Karpas-422 (cell line): ENCODE results near the gene MYF5. TPM values are rescaled to one million over a fixed set of nuclear protein-coding genes. Genes with fewer than 3 reads are reported as not detected.

Experiments
- DNase-seq: peaks from one replicate; pipeline ENCODE4 v3.0.0-alpha.2; 2015
- H2AFZ ChIP-seq: fragments of 200-600 bp; sonication (generic); 2 replicates; pipeline ENCODE4 v1.6.1; 2014; ENCODE audit warnings: antibody characterized with exemption, low read length, mixed read lengths
- H3K27ac ChIP-seq: fragments of 200-600 bp; sonication (generic); 2 replicates; pipeline ENCODE4 v1.5.1; 2014; ENCODE audit warnings: mild to moderate bottlenecking, low read length, moderate library complexity
- H3K27me3 ChIP-seq: fragments of 200-600 bp; sonication (generic); 2 replicates; pipeline ENCODE4 v1.6.1; 2014; ENCODE audit warnings: low read length, mixed read lengths
- H3K36me3 ChIP-seq: fragments of 200-600 bp; sonication (generic); 2 replicates; pipeline ENCODE4 v1.6.1; 2014; ENCODE audit warnings: low read length, mixed read lengths; ENCODE audit not compliant: insufficient read depth
- H3K4me1 ChIP-seq: fragments of 200-600 bp; sonication (generic); 2 replicates; pipeline ENCODE4 v1.6.1; 2014; ENCODE audit warnings: mild to moderate bottlenecking, low read length, mixed read lengths
- H3K4me2 ChIP-seq: fragments of 200-600 bp; sonication (generic); 2 replicates; pipeline ENCODE4 v1.6.1; 2014; ENCODE audit warnings: low read length, low read depth, mild to moderate bottlenecking; ENCODE audit not compliant: poor library complexity, severe bottlenecking
- H3K4me3 ChIP-seq: fragments of 200-600 bp; sonication (generic); 2 replicates; pipeline ENCODE4 v1.5.1; 2014; ENCODE audit warnings: mild to moderate bottlenecking, antibody characterized with exemption, low read length, mixed read lengths
- H3K79me2 ChIP-seq: fragments of 200-600 bp; sonication (generic); 2 replicates; pipeline ENCODE4 v1.6.1; 2014; ENCODE audit warnings: mild to moderate bottlenecking, low read length, mixed read lengths
- H3K9ac ChIP-seq: fragments of 200-600 bp; sonication (generic); 2 replicates; pipeline ENCODE4 v1.6.0; 2014; ENCODE audit warnings: low read length
- H3K9me2 ChIP-seq: fragments of 200-600 bp; sonication (generic), shearing (Covaris generic); replicated peaks from 2 replicates; pipeline ENCODE4 v1.6.0; 2014; ENCODE audit warnings: mild to moderate bottlenecking, low read length, moderate library complexity; ENCODE audit not compliant: insufficient read depth
- H3K9me3 ChIP-seq: fragments of 300-700, 200-600 bp; sonication (generic); 2 replicates; pipeline ENCODE4 v1.6.1; 2014; ENCODE audit warnings: low read length, mixed read lengths
- H4K20me1 ChIP-seq: fragments of 200-600 bp; sonication (generic); 2 replicates; pipeline ENCODE4 v1.6.1; 2014; ENCODE audit warnings: mild to moderate bottlenecking, antibody characterized with exemption, low read length, low read depth; ENCODE audit not compliant: insufficient read depth
- total RNA-seq: library from RNA; depleted of rRNA; stranded (reverse); fragments of >200 nt; shearing (Covaris generic); gene quantifications from 2 replicates; pipeline ENCODE4 v1.2.3, GENCODE V29; 2014; ENCODE audit warnings: low replicate concordance

Gene MYF5
- total RNA-seq, 1 experiment from 2014 or later: not detected

DNA sequence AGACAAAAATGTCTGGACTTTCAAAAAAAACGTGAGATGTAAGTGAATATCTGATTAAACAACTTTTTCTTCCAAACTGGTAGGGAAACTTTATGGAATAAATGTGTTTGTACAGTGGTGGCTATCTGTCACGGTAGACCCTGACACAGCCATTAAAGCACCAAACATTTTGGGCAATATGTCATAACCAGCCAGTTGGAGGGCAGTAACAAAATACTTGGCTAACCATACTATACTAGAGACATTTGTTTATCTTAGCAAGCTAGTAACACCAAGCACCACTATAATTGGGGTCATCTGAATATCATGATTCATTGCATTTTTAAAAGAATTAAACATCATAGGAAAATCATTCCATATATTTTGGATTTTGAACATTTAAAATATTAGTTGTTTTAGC lies 15.3 kb upstream of the MYF5 start:
- Histone ChIP-seq H3K9me2 (no peaks in the 10 kb centered on the region), H3K4me1 (peaks cover 7% of the 10 kb centered on the region), H4K20me1 (no peaks in the 10 kb centered on the region), H2AFZ (no peak overlapping the region), H3K36me3 (no peaks in the 10 kb centered on the region), H3K9me3 (no peaks in the 10 kb centered on the region), H3K9ac (no peak overlapping the region), H3K27ac (no peak overlapping the region), H3K4me2 (no peak overlapping the region), H3K79me2 (no peaks in the 10 kb centered on the region), H3K27me3 (no peaks in the 10 kb centered on the region), H3K4me3 (no peak overlapping the region)
- no peak for DNase-seq

GRCh38 chr12:80702889-80703805 lies 13.6 kb upstream of the MYF5 start:
- no peak overlapping the region for H3K4me3 ChIP-seq
- H3K4me1 ChIP-seq: peaks cover 7% of the 10 kb centered on the region
- no peak for DNase-seq
- H3K27me3 ChIP-seq: no peaks in the 10 kb centered on the region
- H3K27ac ChIP-seq: no peak overlapping the region
- H3K9me2 ChIP-seq: no peaks in the 10 kb centered on the region
- no peaks in the 10 kb centered on the region for H4K20me1 ChIP-seq
- no peaks in the 10 kb centered on the region for H3K36me3 ChIP-seq
- H2AFZ ChIP-seq: no peak overlapping the region
- H3K9ac ChIP-seq: no peak overlapping the region
- no peaks in the 10 kb centered on the region for H3K9me3 ChIP-seq
- no peak overlapping the region for H3K4me2 ChIP-seq
- H3K79me2 ChIP-seq: no peaks in the 10 kb centered on the region

GRCh38 chr12:80704420-80704819 lies 12.3 kb upstream of the MYF5 start:
- no peaks in the 10 kb centered on the region for H3K27me3 ChIP-seq
- no peak overlapping the region for H2AFZ ChIP-seq
- H3K9me3 ChIP-seq: no peaks in the 10 kb centered on the region
- peaks cover 7% of the 10 kb centered on the region for H3K4me1 ChIP-seq
- no peak overlapping the region for H3K4me3 ChIP-seq
- no peak for DNase-seq
- no peaks in the 10 kb centered on the region for H3K79me2 ChIP-seq
- no peak overlapping the region for H3K27ac ChIP-seq
- H3K9ac ChIP-seq: no peak overlapping the region
- H3K9me2 ChIP-seq: no peaks in the 10 kb centered on the region
- H3K36me3 ChIP-seq: no peaks in the 10 kb centered on the region
- H4K20me1 ChIP-seq: no peaks in the 10 kb centered on the region
- H3K4me2 ChIP-seq: no peak overlapping the region

DNA sequence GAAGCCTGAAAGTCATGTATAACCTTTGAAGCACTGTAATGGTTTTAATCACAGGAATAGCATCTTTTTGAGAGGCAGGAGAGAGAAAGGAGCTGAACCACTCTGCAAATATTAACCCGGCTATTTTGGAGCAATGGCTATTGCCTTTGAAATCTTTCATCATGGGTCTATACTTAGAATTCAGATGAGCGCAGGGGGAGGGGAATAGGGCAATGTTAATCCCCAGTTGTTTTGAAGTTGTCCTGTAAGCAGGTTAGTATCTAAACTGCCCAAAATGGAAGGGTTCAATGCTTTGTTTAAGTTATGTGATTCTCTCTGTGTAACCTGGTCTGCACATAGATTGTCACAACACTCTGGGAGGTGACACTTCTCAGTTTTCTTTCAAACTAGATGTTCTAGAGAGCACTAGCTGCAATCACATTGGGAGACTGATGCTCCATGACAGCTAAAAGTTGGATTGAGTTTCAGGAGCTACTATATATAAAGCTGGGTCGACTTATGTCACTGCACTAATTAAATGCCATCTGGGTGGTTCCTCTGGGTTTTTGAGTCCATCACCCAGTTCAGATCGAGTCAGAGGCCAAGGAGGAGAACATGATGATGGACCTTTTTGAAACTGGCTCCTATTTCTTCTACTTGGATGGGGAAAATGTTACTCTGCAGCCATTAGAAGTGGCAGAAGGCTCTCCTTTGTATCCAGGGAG lies 9.4 kb upstream of the MYF5 start, which contains the start of gene MYF6:
Gene MYF6, plus strand, starts transcription at position 509 of the 704 bp plus-strand sequence. Its CDS starts 86 bp downstream, at position 595.
- Histone ChIP-seq H3K27me3 (no peaks in the 10 kb centered on the region), H3K9ac (no peak within 1 kb of the TSS), H3K9me2 (no peaks in the 10 kb centered on the region), H3K79me2 (no peaks in the 10 kb centered on the region), H4K20me1 (no peaks in the 10 kb centered on the region), H3K4me1 (peaks cover 7% of the 10 kb centered on the region), H3K36me3 (no peaks in the 10 kb centered on the region), H3K27ac (no peak within 1 kb of the TSS), H2AFZ (no peak within 1 kb of the TSS), H3K4me3 (no peak within 1 kb of the TSS), H3K4me2 (no peak within 1 kb of the TSS), H3K9me3 (no peaks in the 10 kb centered on the region)
- DNase-seq: no peak

- Histone ChIP-seq H3K4me1 (peaks cover 5% of the 10 kb centered on the region), H3K4me3 (no peak overlapping the region), H3K9me3 (no peaks in the 10 kb centered on the region), H2AFZ (no peak overlapping the region), H3K9me2 (no peaks in the 10 kb centered on the region), H3K9ac (no peak overlapping the region), H3K4me2 (no peak overlapping the region), H3K27me3 (no peaks in the 10 kb centered on the region), H4K20me1 (no peaks in the 10 kb centered on the region), H3K36me3 (no peaks in the 10 kb centered on the region), H3K79me2 (no peaks in the 10 kb centered on the region), H3K27ac (no peak overlapping the region)
- DNase-seq: no peak
Observed at GRCh38 chr12:80707830-80708258, 8.9 kb upstream of the MYF5 start.

- H3K4me3 ChIP-seq: no peak overlapping the region
- H3K36me3 ChIP-seq: no peaks in the 10 kb centered on the region
- no peaks in the 10 kb centered on the region for H3K27me3 ChIP-seq
- H4K20me1 ChIP-seq: no peaks in the 10 kb centered on the region
- H3K9ac ChIP-seq: no peak overlapping the region
- H3K27ac ChIP-seq: no peak overlapping the region
- no peaks in the 10 kb centered on the region for H3K9me2 ChIP-seq
- no peaks in the 10 kb centered on the region for H3K79me2 ChIP-seq
- no peak overlapping the region for H2AFZ ChIP-seq
- H3K9me3 ChIP-seq: no peaks in the 10 kb centered on the region
- no peak overlapping the region for H3K4me2 ChIP-seq
- no peak for DNase-seq
- H3K4me1 ChIP-seq: no peaks in the 10 kb centered on the region
Observed at GRCh38 chr12:80708259-80708974, 8.3 kb upstream of the MYF5 start.

- DNase-seq: no peak
- Histone ChIP-seq H2AFZ (no peak overlapping the region), H3K9ac (no peak overlapping the region), H3K27me3 (no peaks in the 10 kb centered on the region), H4K20me1 (no peaks in the 10 kb centered on the region), H3K9me3 (no peaks in the 10 kb centered on the region), H3K36me3 (no peaks in the 10 kb centered on the region), H3K4me1 (no peaks in the 10 kb centered on the region), H3K4me2 (no peak overlapping the region), H3K27ac (no peak overlapping the region), H3K4me3 (no peak overlapping the region), H3K79me2 (no peaks in the 10 kb centered on the region), H3K9me2 (no peaks in the 10 kb centered on the region)
Observed at GRCh38 chr12:80708975-80709328, 7.8 kb upstream of the MYF5 start.
